AG04449 (cell line): ENCODE measurements around the gene CDC42BPB.

Source experiments
- CTCF ChIA-PET: fragments of 350-600 bp; formaldehyde crosslinking; extraction: SDS; loops from one replicate; lab custom pipeline; 2021; ENCODE audit warnings: antibody characterized with exemption; lab: Yijun Ruan, JAX
- POLR2A ChIA-PET: fragments of 400-600, 350-600 bp; formaldehyde crosslinking; extraction: SDS; loops from one replicate; lab custom pipeline; 2020; ENCODE audit warnings: antibody characterized with exemption, inconsistent platforms; lab: Yijun Ruan, JAX
- DNase-seq: peaks from one replicate; pipeline ENCODE4 v3.0.0-alpha.2; 2010; ENCODE audit warnings: low read depth, low spot score
- H3K4me3 ChIP-seq: 2 replicates; pipeline ENCODE4 v1.5.1; 2011; ENCODE audit warnings: low read depth, mild to moderate bottlenecking, control low read depth, low read length
- CTCF ChIP-seq: IDR thresholded peaks from one replicate; pipeline ENCODE4 v1.5.1; 2011; ENCODE audit warnings: mild to moderate bottlenecking, moderate library complexity, low read length, control low read depth, inconsistent platforms; ENCODE audit not compliant: insufficient read depth; ENCODE audit errors: missing control alignments

CDC42BPB gene

GRCh38 chr14:102971836-102972606 is 85.3 kb downstream of the CDC42BPB start:
- CTCF ChIA-PET: interaction anchor here (0.9 to 1.5 kb wide), 7 partner anchors 8 to 277 kb away, joined by 3 to 4 read pairs (median 3); no protein-coding TSS in a partner anchor
- POLR2A ChIA-PET: no interaction called here

GRCh38 chr14:102971314-102971713 is 86.0 kb downstream of the CDC42BPB start:
- no peak for DNase-seq
- ChIA-PET POLR2A (no interaction called here), CTCF (interaction anchor here (0.9 to 1.5 kb wide), 3 partner anchors 9 to 273 kb away, joined by 3 to 4 read pairs (median 3); no protein-coding TSS in a partner anchor)
- H3K4me3 ChIP-seq: no peak overlapping the region
- no peak for TF ChIP-seq CTCF

More at GRCh38 chr14:102971836-102972606, 85.3 kb downstream of the CDC42BPB start:
- H3K4me3 ChIP-seq: no peak overlapping the region
- no peak for TF ChIP-seq CTCF
- DNase-seq: no peak

- ChIA-PET POLR2A (no interaction called here), CTCF (interaction anchor here (1.1 to 1.3 kb wide), 3 partner anchors 9 to 276 kb away, joined by 4 to 5 read pairs (median 4); no protein-coding TSS in a partner anchor)
- DNase-seq: no peak
- H3K4me3 ChIP-seq: no peak overlapping the region
- TF ChIP-seq CTCF: no peak
Observed at GRCh38 chr14:102970496-102970895, 86.9 kb downstream of the CDC42BPB start.

- ChIA-PET CTCF (interaction anchor here (1.1 to 1.3 kb wide), 3 partner anchors 10 to 323 kb away, joined by 3 to 5 read pairs (median 4); no protein-coding TSS in a partner anchor), POLR2A (no interaction called here)
- TF ChIP-seq CTCF: no peak
- no peak for DNase-seq
- H3K4me3 ChIP-seq: no peak overlapping the region
Observed at GRCh38 chr14:102969901-102970300, 87.4 kb downstream of the CDC42BPB start.

GRCh38 chr14:102969060-102969791 is 88.1 kb downstream of the CDC42BPB start:
- H3K4me3 ChIP-seq: no peak overlapping the region
- ChIA-PET CTCF (interaction anchor here (1.1 to 1.3 kb wide), 3 partner anchors 11 to 324 kb away, joined by 3 to 5 read pairs (median 4); no protein-coding TSS in a partner anchor), POLR2A (no interaction called here)
- no peak for TF ChIP-seq CTCF
- DNase-seq: no peak
